ENCODE data around the gene NPM1. TPM values are rescaled to one million over a fixed set of nuclear protein-coding genes. Genes with fewer than 3 reads are reported as not detected.
A peak's percentile ranks its signal among the peaks of the same experiment; 100 is the strongest.

The NPM1 gene
- total and polyA plus RNA-seq, 5 experiments from 2014 or later = 960 to 1,305 (median 1,086) TPM

DNA sequence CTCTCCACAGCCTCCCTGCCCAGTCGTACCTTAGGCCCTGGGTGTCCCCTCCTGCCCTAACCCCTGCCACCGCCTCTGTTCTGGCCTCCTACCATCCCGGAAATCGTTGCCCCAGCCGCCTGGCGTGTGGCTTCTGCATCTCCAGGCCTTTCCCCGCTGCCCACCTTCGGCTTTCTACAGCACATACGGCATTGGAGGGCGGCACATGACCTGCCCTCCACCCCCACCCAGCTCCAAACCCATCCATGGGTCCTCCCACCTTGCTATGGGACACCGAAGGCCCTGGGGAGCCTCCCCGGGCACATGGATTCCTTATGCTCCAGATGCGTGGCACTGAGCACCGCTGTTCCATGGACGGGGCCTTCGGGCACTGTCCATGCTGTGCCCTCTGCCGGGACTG lies 63.8 kb downstream of the NPM1 start:
- POLR2A ChIA-PET = no interaction called here
- Mint-ChIP-seq H3K27ac (no peak overlapping the region), H3K27me3 (peaks cover 30 to 75% (median 48%) of the 10 kb centered on the region in 5 donors), H3K4me3 (peak overlapping the region in 9 of 10 donors; percentile 36 to 80 (median 62)), H3K9me3 (no peaks in the 10 kb centered on the region), H3K4me1 (peaks cover 5 to 13% (median 6%) of the 10 kb centered on the region in 4 donors), H3K36me3 (peaks cover 0 to 4% (median 0%) of the 10 kb centered on the region in 3 donors)
- no peak for ATAC-seq
- DNase-seq = no peak

DNA sequence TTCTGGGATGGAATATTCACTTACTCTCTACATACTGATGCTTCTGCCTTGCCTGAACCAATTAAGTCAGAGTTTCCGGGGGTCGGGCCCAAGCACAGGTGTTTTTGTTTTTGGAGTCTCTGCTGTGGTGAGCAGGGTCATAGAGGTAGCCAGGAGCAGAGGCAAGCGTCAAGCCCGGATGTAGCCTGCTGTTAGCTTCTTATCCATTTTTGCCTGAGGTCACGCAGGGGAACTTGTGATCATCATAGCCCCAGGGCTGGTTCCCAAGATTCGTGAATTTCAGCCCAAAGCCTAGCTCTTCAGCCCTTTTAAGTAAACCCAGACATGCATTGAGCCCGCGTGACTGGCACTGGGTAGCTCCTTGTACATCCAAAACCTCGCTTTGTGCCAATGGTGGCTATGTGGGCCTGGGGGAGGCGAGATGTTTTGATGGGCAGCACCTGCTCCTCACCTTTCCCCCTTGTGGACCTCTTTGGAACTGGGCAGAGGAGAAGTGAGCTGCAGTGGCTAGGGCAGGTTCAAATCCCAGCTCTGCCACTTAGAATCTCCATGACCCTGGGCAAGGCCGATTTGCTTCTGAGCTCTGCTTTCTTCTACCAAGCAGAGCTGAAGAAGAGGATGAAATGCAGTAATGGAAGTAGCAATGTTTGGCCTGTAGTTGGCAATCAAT lies 65.5 kb downstream of the NPM1 start:
- POLR2A ChIA-PET = no interaction called here
- DNase-seq (no peak), ATAC-seq (no peak)
- peak overlapping the region in 1 of 10 donors; percentile 49 for H3K27ac Mint-ChIP-seq
- H3K27me3 Mint-ChIP-seq = peaks cover 30 to 61% (median 47%) of the 10 kb centered on the region in 5 donors
- no peak overlapping the region for H3K4me3 Mint-ChIP-seq
- peaks cover 0 to 4% (median 0%) of the 10 kb centered on the region in 3 donors for H3K36me3 Mint-ChIP-seq
- no peaks in the 10 kb centered on the region for H3K9me3 Mint-ChIP-seq
- H3K4me1 Mint-ChIP-seq = peaks cover 5 to 13% (median 6%) of the 10 kb centered on the region in 4 donors

DNA sequence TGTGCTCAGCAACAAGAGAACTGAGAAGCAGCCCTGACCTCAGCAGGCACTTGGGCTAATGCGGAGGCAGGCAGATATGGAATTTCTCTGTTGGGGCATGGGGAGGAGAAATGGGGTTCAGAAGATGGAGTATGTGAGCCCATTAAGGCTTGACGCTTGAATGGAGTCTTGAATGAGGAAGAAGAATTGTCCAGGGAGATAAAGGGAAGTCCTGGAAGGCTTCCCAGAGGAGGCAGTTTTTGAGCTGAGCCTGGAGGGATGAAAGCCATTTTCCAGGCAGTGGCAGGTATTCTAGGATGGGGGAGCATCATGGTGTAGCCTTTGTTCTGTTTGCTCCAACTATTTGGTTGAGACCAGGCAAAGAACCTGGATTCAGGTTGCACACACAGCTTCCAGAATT lies 66.3 kb downstream of the NPM1 start:
- Mint-ChIP-seq H3K4me3 (no peak overlapping the region), H3K27me3 (peaks cover 25 to 53% (median 40%) of the 10 kb centered on the region in 5 donors), H3K9me3 (no peaks in the 10 kb centered on the region), H3K36me3 (peaks cover 0 to 3% (median 0%) of the 10 kb centered on the region in 3 donors), H3K27ac (peak overlapping the region in 1 of 10 donors; percentile 16), H3K4me1 (peaks cover 5 to 13% (median 6%) of the 10 kb centered on the region in 4 donors)
- ATAC-seq (no peak), DNase-seq (no peak)
- POLR2A ChIA-PET = interaction anchor here (0.5 kb wide), 1 partner anchor 1577 kb away, joined by 4 read pairs; no protein-coding TSS in a partner anchor

DNA sequence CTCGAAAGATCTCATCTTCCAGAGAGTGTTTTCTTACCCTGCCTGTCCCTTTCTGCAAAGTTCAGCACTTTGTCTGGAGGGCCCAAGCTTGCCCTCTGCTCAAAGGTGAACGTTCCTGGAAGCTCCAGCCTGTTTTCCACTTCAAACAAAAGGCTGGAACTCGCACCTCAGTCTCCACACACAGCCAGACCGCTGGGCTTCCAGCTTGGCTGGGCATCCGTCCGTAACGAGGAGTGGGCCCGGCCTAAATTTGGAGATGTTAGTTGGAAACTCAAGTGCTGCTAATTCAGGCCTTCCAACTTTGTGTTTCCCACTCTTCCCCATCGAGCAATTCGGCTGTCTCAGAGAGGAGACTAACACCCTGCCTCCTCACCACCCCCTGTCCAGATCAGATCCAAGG lies 66.9 kb downstream of the NPM1 start:
- Mint-ChIP-seq H3K4me3 (peak overlapping the region in 1 of 10 donors; percentile 6), H3K27me3 (peaks cover 25 to 47% (median 38%) of the 10 kb centered on the region in 5 donors), H3K4me1 (peaks cover 5 to 13% (median 6%) of the 10 kb centered on the region in 4 donors), H3K27ac (no peak overlapping the region), H3K9me3 (no peaks in the 10 kb centered on the region), H3K36me3 (peaks cover 0 to 2% (median 0%) of the 10 kb centered on the region in 3 donors)
- no peak for ATAC-seq
- no peak for DNase-seq
- POLR2A ChIA-PET = interaction anchor here (0.5 kb wide), 1 partner anchor 1577 kb away, joined by 4 read pairs; no protein-coding TSS in a partner anchor

DNA sequence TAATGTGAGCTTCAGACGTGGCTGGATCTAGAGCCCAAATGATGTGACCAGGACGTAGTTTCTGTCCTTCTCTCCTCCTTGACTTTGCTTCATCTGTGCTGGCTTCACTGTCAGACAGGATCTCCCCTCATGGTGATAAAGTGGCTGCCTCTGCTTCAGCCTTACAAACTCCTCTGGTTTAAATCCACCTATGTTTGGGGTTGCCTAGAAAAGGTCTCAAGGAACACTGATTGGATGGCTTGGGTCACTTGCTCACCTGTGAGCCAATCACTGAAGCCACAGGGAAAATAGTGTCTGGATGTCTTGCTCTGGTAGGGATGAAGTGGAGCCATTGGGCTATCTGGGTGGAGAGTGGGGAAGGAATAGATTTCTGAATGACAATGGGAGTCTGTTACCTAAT lies 67.9 kb downstream of the NPM1 start:
- H3K27ac Mint-ChIP-seq = no peak overlapping the region
- no peaks in the 10 kb centered on the region for H3K9me3 Mint-ChIP-seq
- peaks cover 18 to 39% (median 33%) of the 10 kb centered on the region in 5 donors for H3K27me3 Mint-ChIP-seq
- POLR2A ChIA-PET = no interaction called here
- H3K36me3 Mint-ChIP-seq = peaks cover 0 to 2% (median 0%) of the 10 kb centered on the region in 3 donors
- no peak for DNase-seq
- H3K4me1 Mint-ChIP-seq = peaks cover 5 to 7% (median 6%) of the 10 kb centered on the region in 4 donors
- ATAC-seq = no peak
- no peak overlapping the region for H3K4me3 Mint-ChIP-seq

DNA sequence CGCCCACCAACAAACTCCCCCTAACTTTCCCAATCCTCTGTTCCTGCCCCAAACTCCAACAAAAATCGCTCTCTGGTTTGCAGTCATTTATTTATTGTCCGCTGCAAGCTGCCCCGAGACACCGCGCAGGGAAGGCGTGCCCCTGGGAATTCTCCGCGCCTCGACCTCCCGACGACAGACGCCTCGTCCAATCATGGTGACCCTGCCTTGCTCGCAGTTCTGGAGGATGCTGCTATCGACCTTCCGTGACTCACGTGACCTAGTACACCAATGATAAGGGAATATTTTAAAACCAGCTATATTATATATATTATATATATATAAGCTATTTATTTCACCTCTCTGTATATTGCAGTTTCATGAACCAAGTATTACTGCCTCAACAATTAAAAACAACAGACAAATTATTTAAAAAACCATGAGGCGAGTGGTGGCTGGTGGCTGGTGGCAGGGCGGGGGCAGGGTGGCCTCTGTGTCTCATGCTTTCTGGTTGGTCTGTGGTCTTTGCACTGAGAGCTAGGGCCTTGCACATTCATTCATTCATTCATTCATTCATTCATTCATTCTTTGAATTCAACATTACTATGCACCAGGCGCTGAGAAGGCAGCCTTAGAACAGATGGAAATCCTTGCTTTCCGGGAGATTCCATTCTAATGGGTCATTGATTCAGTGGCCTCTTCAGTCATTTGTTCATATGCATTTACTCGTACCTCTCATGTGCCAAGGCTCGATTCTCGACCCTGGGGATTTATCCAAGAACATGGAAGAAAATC lies 69.7 kb downstream of the NPM1 start:
- H3K27ac Mint-ChIP-seq = peak overlapping the region in 2 of 10 donors; percentile 30 to 41
- POLR2A ChIA-PET = interaction anchor here (0.6 kb wide), 1 partner anchor 20 kb away, joined by 3 read pairs; no protein-coding TSS in a partner anchor

DNA sequence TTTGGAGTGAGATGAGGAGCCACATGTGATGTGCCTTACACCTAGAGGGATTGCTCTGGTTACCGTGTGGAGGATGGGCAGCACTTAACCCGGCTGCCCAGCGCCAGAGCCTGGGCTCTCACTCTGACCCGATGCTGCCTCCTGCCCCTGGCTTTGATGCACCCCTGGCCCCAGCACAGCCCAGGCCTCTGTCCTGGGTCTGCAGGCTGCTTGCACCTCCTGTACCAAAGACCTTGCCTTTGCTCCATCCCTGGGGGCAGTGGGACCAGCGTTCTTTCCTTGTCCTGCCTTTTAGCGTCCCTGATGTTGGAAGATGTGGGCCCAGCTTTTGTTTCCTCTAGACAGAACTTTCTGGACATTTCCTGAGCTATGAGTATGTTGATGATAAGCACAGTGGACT lies 72.2 kb downstream of the NPM1 start:
- no peak for DNase-seq
- Mint-ChIP-seq H3K4me1 (no peaks in the 10 kb centered on the region), H3K27ac (no peak overlapping the region), H3K36me3 (no peaks in the 10 kb centered on the region), H3K9me3 (no peaks in the 10 kb centered on the region), H3K4me3 (no peak overlapping the region), H3K27me3 (peaks cover 2 to 24% (median 21%) of the 10 kb centered on the region in 5 donors)
- ATAC-seq = no peak
- POLR2A ChIA-PET = no interaction called here

More for the DNA sequence above, 69.7 kb downstream of the NPM1 start:
- H3K27me3 Mint-ChIP-seq = peaks cover 10 to 24% (median 22%) of the 10 kb centered on the region in 5 donors
- H3K4me1 Mint-ChIP-seq = peaks cover 0 to 1% (median 0%) of the 10 kb centered on the region in 4 donors
- ATAC-seq (no peak), DNase-seq (no peak)
- H3K9me3 Mint-ChIP-seq = no peaks in the 10 kb centered on the region
- H3K4me3 Mint-ChIP-seq = no peak overlapping the region
- H3K36me3 Mint-ChIP-seq = no peaks in the 10 kb centered on the region

Small RNAs within 50 kb of the gene (microRNA-seq; reads per million reads assigned to microRNA genes)
- 3.1 reads per million for gene MIR3912 (ENCODE audit: borderline microRNAs expressed)

Other genes starting within 250 kb of the NPM1 start
- not detected for gene TLX3, start 78.6 kb upstream of the NPM1 start, total RNA-seq
- not detected for gene TLX3, start 78.6 kb upstream of the NPM1 start, polyA plus RNA-seq
- gene FGF18, start 31.8 kb downstream of the NPM1 start, total RNA-seq = under 1 TPM; 0.38 to 0.42 TPM
- not detected for gene FGF18, start 31.8 kb downstream of the NPM1 start, polyA plus RNA-seq

Measured in naive thymus-derived CD8-positive, alpha-beta T cell (primary cell).